Bronchial epithelial cell (primary cell): ENCODE data around the gene PFDN2. TPM values are rescaled to one million over a fixed set of nuclear protein-coding genes. Genes with fewer than 3 reads are reported as not detected.

Experiments used
- DNase-seq: peaks from one replicate; pipeline ENCODE4 v3.0.0-alpha.2; 2010; ENCODE audit warnings: low read depth
- FAIRE-seq: peaks from 2 replicates; lab custom pipeline; 2011; peaks lifted over from hg19 to GRCh38; lab: Jason Lieb, UNC
- H3K27me3 ChIP-seq: 2 replicates; pipeline ENCODE4 v1.5.1; 2011; ENCODE audit warnings: low read length; ENCODE audit not compliant: control insufficient read depth, insufficient read depth
- H3K36me3 ChIP-seq: 2 replicates; pipeline ENCODE4 v1.5.1; 2011; ENCODE audit warnings: low read length; ENCODE audit not compliant: control insufficient read depth, insufficient read depth
- H3K4me3 ChIP-seq: 2 replicates; pipeline ENCODE4 v1.5.1; 2011; ENCODE audit warnings: mild to moderate bottlenecking, low read depth, low read length, control low read depth
- CTCF ChIP-seq: IDR thresholded peaks from 2 replicates; pipeline ENCODE4 v1.5.1; 2011; ENCODE audit warnings: mild to moderate bottlenecking, moderate library complexity, low read length, control low read depth, inconsistent platforms; ENCODE audit not compliant: insufficient read depth, severe bottlenecking
- total RNA-seq: library from RNA; depleted of rRNA; stranded (reverse); fragments of >200 nt; gene quantifications from 2 replicates; pipeline ENCODE4 v1.2.1, GENCODE V29; 2014

The PFDN2 gene
- total RNA-seq, 1 donor from 2014 or later, result 204 TPM

- no peak for FAIRE-seq
- H3K36me3 ChIP-seq, result no peaks in the 10 kb centered on the region
- no peak for DNase-seq
- no peak overlapping the region for H3K4me3 ChIP-seq
- TF ChIP-seq CTCF, result no peak
- H3K27me3 ChIP-seq, result no peaks in the 10 kb centered on the region
Measured at GRCh38 chr1:161089938-161090337, 27.9 kb downstream of the PFDN2 start.

GRCh38 chr1:161089251-161089924 is 28.4 kb downstream of the PFDN2 start, which contains the start of gene NECTIN4:
TSS of gene NECTIN4 (minus strand) at chr1:161089558. CDS start at chr1:161089296, 262 bp downstream.
- Histone ChIP-seq H3K4me3 (peak within 1 kb of the TSS; percentile 62), H3K36me3 (no peaks in the 10 kb centered on the region), H3K27me3 (no peaks in the 10 kb centered on the region)
- DNase-seq (peak; percentile 79), FAIRE-seq (no peak)
- no peak for TF ChIP-seq CTCF

GRCh38 chr1:161088587-161089110 is 29.2 kb downstream of the PFDN2 start:
- H3K4me3 ChIP-seq, result peak overlapping the region; percentile 62
- H3K36me3 ChIP-seq, result no peaks in the 10 kb centered on the region
- FAIRE-seq (no peak), DNase-seq (peak; percentile 85)
- no peaks in the 10 kb centered on the region for H3K27me3 ChIP-seq
- no peak for TF ChIP-seq CTCF

GRCh38 chr1:161086457-161086856 is 31.4 kb downstream of the PFDN2 start:
- DNase-seq (no peak), FAIRE-seq (no peak)
- H3K27me3 ChIP-seq, result no peaks in the 10 kb centered on the region
- H3K36me3 ChIP-seq, result no peaks in the 10 kb centered on the region
- H3K4me3 ChIP-seq, result peak overlapping the region; percentile 62
- TF ChIP-seq CTCF, result no peak

DNA sequence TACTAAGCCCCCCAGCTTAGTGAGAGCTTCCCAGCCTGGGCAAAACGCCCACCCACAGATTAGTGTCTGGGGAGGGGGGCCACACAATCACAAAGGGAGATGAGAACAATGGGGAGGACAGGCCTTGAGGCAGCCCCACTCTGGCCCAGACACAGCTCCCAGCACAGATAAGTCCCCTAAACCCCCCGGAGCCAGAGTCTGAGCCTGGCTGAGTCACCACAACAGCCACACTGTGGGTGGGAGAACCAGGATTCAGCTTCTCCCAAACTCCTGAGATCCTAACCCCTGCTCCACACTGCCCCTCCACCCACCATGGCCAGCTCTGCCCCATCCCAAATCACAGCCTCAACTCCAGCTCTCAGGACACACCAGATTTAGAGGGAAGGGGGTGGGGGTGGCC is 32.7 kb downstream of the PFDN2 start:
- H3K4me3 ChIP-seq, result no peak overlapping the region
- FAIRE-seq, result no peak

More for the DNA sequence above, 32.7 kb downstream of the PFDN2 start:
- Histone ChIP-seq H3K27me3 (no peaks in the 10 kb centered on the region), H3K36me3 (no peaks in the 10 kb centered on the region)
- no peak for TF ChIP-seq CTCF
- DNase-seq, result peak; percentile 27
